HCT116 (cell line): ENCODE measurements around the gene CEACAM5. TPM values are rescaled to one million over a fixed set of nuclear protein-coding genes. Genes with fewer than 3 reads are reported as not detected.

Experiments
- ATAC-seq: fragments of 200-7000 bp; cut with Tn5 transposase; 2 replicates; pipeline ENCODE4 v1.9.1; 2020; ENCODE audit warnings: mild to moderate bottlenecking, moderate library complexity
- BruUV-seq: library from RNA; stranded (reverse); fragments of 400-500 nt; replicated peaks from 2 replicates; lab custom pipeline; 2021; lab: Mats Ljungman, UMichigan
- CTCF ChIA-PET: fragments of 300-600 bp; sonication (Branson Sonifier 250); formaldehyde crosslinking; loops from one replicate; lab custom pipeline; 2021; ENCODE audit warnings: antibody characterized with exemption; lab: Charles Lee
- POLR2A ChIA-PET: fragments of 300-600, 350-600 bp; sonication (Branson Sonifier 250); formaldehyde crosslinking; loops from one replicate; lab custom pipeline; 2021; ENCODE audit warnings: antibody characterized with exemption; lab: Charles Lee
- RAD21 ChIA-PET, 2 experiments: fragments of 300-600 bp; sonication (Branson Sonifier 250); formaldehyde crosslinking; loops; one replicate each; lab custom pipeline; 2023; ENCODE audit warnings: low total read pairs in 2 of 2; ENCODE audit not compliant: uncharacterized antibody in 2 of 2, unreplicated experiment in 2 of 2, low non-redundant PET in 1 of 2; lab: Charles Lee
- DNase-seq: peaks from one replicate; pipeline ENCODE4 v3.0.0-alpha.2; 2010; ENCODE audit warnings: low read depth, low spot score
- H2AFZ ChIP-seq: fragments of 200-600 bp; shearing (Covaris generic), sonication (generic); 2 replicates; pipeline ENCODE4 v1.6.1; 2017; ENCODE audit warnings: low read depth, mixed run types, mixed read lengths, antibody characterized with exemption, low read length; ENCODE audit not compliant: poor library complexity, severe bottlenecking
- H3K27ac ChIP-seq: 2 replicates; pipeline ENCODE4 v1.5.1; 2012; ENCODE audit warnings: low read depth, low read length
- H3K27me3 ChIP-seq: fragments of 200-600 bp; sonication (generic); 2 replicates; pipeline ENCODE4 v1.6.1; 2016; ENCODE audit warnings: mixed run types, low read length, mixed read lengths; ENCODE audit not compliant: insufficient read depth
- H3K36me3 ChIP-seq, 2 experiments: fragments of 200-500 bp in 1 of 2; fragments of 200-600 bp in 1 of 2; sonication (Bioruptor generic) in 1 of 2; sonication (generic) in 1 of 2; 2 replicates each; pipeline versions ENCODE4 v1.5.1 to v1.6.1; 2014 to 2016; ENCODE audit warnings: low read length in 2 of 2, inconsistent platforms in 1 of 2, mixed read lengths in 1 of 2, mixed run types in 1 of 2; ENCODE audit not compliant: insufficient read depth in 2 of 2, control insufficient read depth in 1 of 2
- H3K4me1 ChIP-seq, 2 experiments: fragments of 200-600 bp in 1 of 2; sonication (generic) in 1 of 2; 2 replicates each; pipeline versions ENCODE4 v1.5.1 to v1.6.1; 2012 to 2017; ENCODE audit warnings: low read length in 2 of 2, inconsistent platforms in 1 of 2, mild to moderate bottlenecking in 1 of 2, mixed read lengths in 1 of 2, mixed run types in 1 of 2, moderate library complexity in 1 of 2; ENCODE audit not compliant: insufficient read depth in 2 of 2, control insufficient read depth in 1 of 2
- H3K4me2 ChIP-seq: fragments of 200-600 bp; sonication (generic); 2 replicates; pipeline ENCODE4 v1.6.1; 2017; ENCODE audit warnings: mixed run types, low read length, mixed read lengths
- H3K4me3 ChIP-seq, 2 experiments: fragments of 200-600 bp in 1 of 2; sonication (generic) in 1 of 2; replicated peaks in 1 of 2; 2 replicates each; pipeline ENCODE4 v1.5.1; 2011 to 2016; ENCODE audit warnings: low read length in 2 of 2, control low read depth in 1 of 2, low read depth in 1 of 2, mild to moderate bottlenecking in 1 of 2, mixed read lengths in 1 of 2, mixed run types in 1 of 2
- H3K79me2 ChIP-seq: fragments of 200-600 bp; sonication (generic); 2 replicates; pipeline ENCODE4 v1.6.1; 2017; ENCODE audit warnings: mild to moderate bottlenecking, mixed run types, low read length, moderate library complexity, mixed read lengths; ENCODE audit not compliant: insufficient read depth
- H3K9ac ChIP-seq: fragments of 200-600 bp; sonication (generic); 2 replicates; pipeline ENCODE4 v1.6.1; 2016; ENCODE audit warnings: low read length, mixed read lengths
- H3K9me2 ChIP-seq: fragments of 200-600 bp; sonication (generic), shearing (Covaris generic); 2 replicates; pipeline ENCODE4 v1.6.1; 2017; ENCODE audit warnings: mixed run types, mild to moderate bottlenecking, moderate library complexity; ENCODE audit not compliant: insufficient read depth
- H3K9me3 ChIP-seq, 2 experiments: fragments of 200-500 bp in 1 of 2; fragments of 200-600 bp in 1 of 2; sonication (Bioruptor generic) in 1 of 2; sonication (generic) in 1 of 2; 2 replicates each; pipeline ENCODE4 v1.6.1; 2014 to 2017; ENCODE audit warnings: low read length in 2 of 2, mixed read lengths in 2 of 2, inconsistent platforms in 1 of 2, low read depth in 1 of 2, mild to moderate bottlenecking in 1 of 2, mixed run types in 1 of 2, moderate library complexity in 1 of 2; ENCODE audit not compliant: control insufficient read depth in 1 of 2, insufficient read depth in 1 of 2
- H4K20me1 ChIP-seq: fragments of 200-600 bp; sonication (generic), shearing (Covaris generic); 2 replicates; pipeline ENCODE4 v1.6.1; 2017; ENCODE audit warnings: mixed run types, mild to moderate bottlenecking, moderate library complexity; ENCODE audit not compliant: insufficient read depth
- ATF3 ChIP-seq: IDR thresholded peaks from 2 replicates; pipeline ENCODE4 v1.6.1; 2012
- CEBPB ChIP-seq: IDR thresholded peaks from 2 replicates; pipeline ENCODE4 v1.6.1; 2012; ENCODE audit warnings: low read depth
- EGR1 ChIP-seq: IDR thresholded peaks from 2 replicates; pipeline ENCODE4 v1.6.1; 2012; ENCODE audit warnings: low read depth
- ELF1 ChIP-seq: IDR thresholded peaks from 2 replicates; pipeline ENCODE4 v1.6.1; 2012; ENCODE audit warnings: low read depth, borderline replicate concordance
- EZH2 ChIP-seq: fragments of 200-600 bp; sonication (generic); IDR thresholded peaks from 2 replicates; pipeline ENCODE4 v1.6.1; 2017; ENCODE audit warnings: antibody characterized with exemption, mixed run types
- EZH2phosphoT487 ChIP-seq: fragments of 200-600 bp; IDR thresholded peaks from 2 replicates; pipeline ENCODE4 v1.6.1; 2018; ENCODE audit warnings: antibody characterized with exemption, borderline replicate concordance
- FOSL1 ChIP-seq: IDR thresholded peaks from 2 replicates; pipeline ENCODE4 v1.6.1; 2012; ENCODE audit warnings: low read depth
- POLR2AphosphoS5 ChIP-seq: IDR thresholded peaks from 2 replicates; pipeline ENCODE4 v1.6.1; 2011; ENCODE audit warnings: mild to moderate bottlenecking, low read depth, low read length, moderate library complexity
- RAD21 ChIP-seq: IDR thresholded peaks from 2 replicates; pipeline ENCODE4 v1.6.1; 2012; ENCODE audit warnings: low read depth, mild to moderate bottlenecking
- REST ChIP-seq: IDR thresholded peaks from 2 replicates; pipeline ENCODE4 v1.6.1; 2012; ENCODE audit warnings: low read depth
- SP1 ChIP-seq: IDR thresholded peaks from 2 replicates; pipeline ENCODE4 v1.6.1; 2012; ENCODE audit warnings: low read depth
- SRF ChIP-seq: IDR thresholded peaks from 2 replicates; pipeline ENCODE4 v1.6.1; 2012; ENCODE audit warnings: low read depth
- TCF7L2 ChIP-seq: IDR thresholded peaks from 2 replicates; pipeline ENCODE4 v1.7.0; 2011; ENCODE audit warnings: borderline replicate concordance, inconsistent platforms; ENCODE audit not compliant: insufficient read depth, insufficient read length; ENCODE audit errors: extremely low read depth
- YY1 ChIP-seq: IDR thresholded peaks from 2 replicates; pipeline ENCODE4 v1.6.1; 2011; ENCODE audit warnings: low read length, low read depth, moderate library complexity, mild to moderate bottlenecking; ENCODE audit not compliant: insufficient replicate concordance; ENCODE audit errors: extremely low read depth
- ZNF274 ChIP-seq: fragments of 200-500 bp; sonication (Bioruptor generic); IDR thresholded peaks from 2 replicates; pipeline ENCODE4 v1.6.1; 2014; ENCODE audit warnings: mild to moderate bottlenecking, low read depth, low read length, inconsistent platforms
- intact Hi-C: fragments of 100-400 bp; cut with micrococcal nuclease; formaldehyde crosslinking; loops from 2 replicates; pipeline ENCODE4 v1.10.0; 2022
- total RNA-seq: library from RNA; stranded (reverse); gene quantifications from one replicate; pipeline ENCODE4 v1.2.1, GENCODE V29; 2021; ENCODE audit not compliant: unreplicated experiment
- TF ChIP-seq, protein P1 (sequence below): IDR thresholded peaks from 2 replicates; pipeline ENCODE4 v1.6.1; 2012

CEACAM5 gene
- total RNA-seq, 1 experiment from 2014 or later, result 0.22 TPM

DNA sequence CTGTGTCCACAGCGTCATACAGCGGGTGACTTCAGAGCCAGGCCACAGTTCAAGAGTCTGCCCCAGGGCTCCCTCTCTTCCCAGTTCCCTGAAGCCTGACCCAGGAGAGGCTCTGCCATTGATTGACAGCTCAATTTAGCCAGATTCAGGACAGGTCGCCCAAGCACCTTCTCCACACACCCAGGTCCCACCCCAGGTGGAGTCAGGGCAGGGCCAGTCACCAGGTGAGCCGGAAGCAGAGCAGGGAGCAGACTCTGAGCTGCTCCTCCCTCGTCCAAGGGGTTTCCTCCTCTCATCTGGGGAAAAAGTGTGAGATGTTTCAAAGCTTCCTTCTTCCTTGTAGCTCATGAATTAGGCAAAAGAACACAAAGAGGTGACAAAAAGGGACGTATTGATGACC, 26.0 kb upstream of the CEACAM5 start (continued):
- TF ChIP-seq REST, result no peak
- no peak for TF ChIP-seq ELF1
- TF ChIP-seq YY1, result no peak
- no peak for TF ChIP-seq SP1
- no peak for TF ChIP-seq SRF
- TF ChIP-seq RAD21, result no peak
- TF ChIP-seq ZNF274, result no peak
- no peak for TF ChIP-seq CEBPB
- TF ChIP-seq POLR2AphosphoS5, result no peak
- TF ChIP-seq, protein P1, sequence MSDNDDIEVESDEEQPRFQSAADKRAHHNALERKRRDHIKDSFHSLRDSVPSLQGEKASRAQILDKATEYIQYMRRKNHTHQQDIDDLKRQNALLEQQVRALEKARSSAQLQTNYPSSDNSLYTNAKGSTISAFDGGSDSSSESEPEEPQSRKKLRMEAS, result no peak

- Histone ChIP-seq H3K4me2 (no peak overlapping the region), H3K9me2 (no peaks in the 10 kb centered on the region), H3K27ac (no peak overlapping the region), H2AFZ (no peak overlapping the region), H3K9me3 (no peaks in the 10 kb centered on the region), H3K4me3 (no peak overlapping the region)
- BruUV-seq, result no TSS peak
- intact Hi-C loops, result no loop called here
- no peak for DNase-seq
- no peak for TF ChIP-seq EZH2
- no peak for TF ChIP-seq SRF
- no peak for TF ChIP-seq EZH2phosphoT487
- TF ChIP-seq SP1, result no peak
- no peak for TF ChIP-seq ZNF274
- TF ChIP-seq EGR1, result no peak
- TF ChIP-seq YY1, result no peak
- no peak for TF ChIP-seq TCF7L2
- no peak for TF ChIP-seq POLR2AphosphoS5
- TF ChIP-seq RAD21, result no peak
- TF ChIP-seq ATF3, result no peak
- TF ChIP-seq REST, result no peak
- TF ChIP-seq FOSL1, result no peak
- no peak for TF ChIP-seq ELF1
- TF ChIP-seq, all 23 proteins: peak for 0
- Histone ChIP-seq H3K27me3 (peaks cover 71% of the 10 kb centered on the region), H4K20me1 (no peaks in the 10 kb centered on the region), H3K9ac (no peak overlapping the region), H3K36me3 (no peaks in the 10 kb centered on the region), H3K79me2 (no peaks in the 10 kb centered on the region), H3K4me1 (peaks cover 0 to 5% of the 10 kb centered on the region in 2 experiments; a peak in 1 of 4 replicates)
- CTCF ChIA-PET, result interaction anchor here (1.8 kb wide), 1 partner anchor 20 kb away, joined by 4 read pairs; no protein-coding TSS in a partner anchor
- POLR2A ChIA-PET, result no interaction called here
- ATAC-seq, result no peak
- RAD21 ChIA-PET, result no interaction called here
Measured at GRCh38 chr19:41687419-41687818, 21.0 kb upstream of the CEACAM5 start.
